ENCODE results near the gene ACYP2.
"Not testable (repeated sequence)": the region's sequence is repeated elsewhere in the genome, so short reads cannot be mapped to it uniquely, and the experiment has no call there.

Gene ACYP2

GRCh38 chr2:54115284-54116137 is at the start of gene ACYP2:
ACYP2 (plus strand) TSS chr2:54115615.
- peak; percentile 85 for DNase-seq

GRCh38 chr2:54065891-54066290 is 49.5 kb upstream of the ACYP2 start:
- DNase-seq = no peak

GRCh38 chr2:54067851-54068375 is 47.5 kb upstream of the ACYP2 start:
- DNase-seq = no peak

- DNase-seq = not testable (repeated sequence)
Measured at GRCh38 chr2:54072483-54072882, 42.9 kb upstream of the ACYP2 start.

GRCh38 chr2:54073796-54074195 is 41.6 kb upstream of the ACYP2 start:
- no peak for DNase-seq

GRCh38 chr2:54074606-54075341 is 40.6 kb upstream of the ACYP2 start:
- DNase-seq = no peak

- DNase-seq = no peak
Measured at GRCh38 chr2:54076586-54076985, 38.8 kb upstream of the ACYP2 start.

GRCh38 chr2:54077088-54077900 is 38.1 kb upstream of the ACYP2 start:
- DNase-seq = no peak

- DNase-seq = no peak
Measured at GRCh38 chr2:54079331-54079730, 36.1 kb upstream of the ACYP2 start.

- DNase-seq = no peak
Measured at GRCh38 chr2:54081574-54081973, 33.8 kb upstream of the ACYP2 start.

- no peak for DNase-seq
Measured at GRCh38 chr2:54083021-54083420, 32.4 kb upstream of the ACYP2 start.

GRCh38 chr2:54083445-54083844 is 32.0 kb upstream of the ACYP2 start:
- DNase-seq = no peak

GRCh38 chr2:54084600-54084999 is 30.8 kb upstream of the ACYP2 start:
- DNase-seq = no peak

GRCh38 chr2:54085069-54085468 is 30.3 kb upstream of the ACYP2 start:
- DNase-seq = no peak

- DNase-seq = no peak
Measured at GRCh38 chr2:54086157-54086556, 29.3 kb upstream of the ACYP2 start.

- DNase-seq = no peak
Measured at GRCh38 chr2:54088191-54088634, 27.2 kb upstream of the ACYP2 start.

- DNase-seq = no peak
Measured at GRCh38 chr2:54088719-54089118, 26.7 kb upstream of the ACYP2 start.

- no peak for DNase-seq
Measured at GRCh38 chr2:54090521-54091117, 24.8 kb upstream of the ACYP2 start.

- DNase-seq = no peak
Measured at GRCh38 chr2:54092940-54093339, 22.5 kb upstream of the ACYP2 start.

- DNase-seq = not testable (repeated sequence)
Measured at GRCh38 chr2:54095406-54095805, 20.0 kb upstream of the ACYP2 start.

GRCh38 chr2:54096141-54096540 is 19.3 kb upstream of the ACYP2 start:
- DNase-seq = not testable (repeated sequence)

GRCh38 chr2:54097124-54097523 is 18.3 kb upstream of the ACYP2 start:
- no peak for DNase-seq

- no peak for DNase-seq
Measured at GRCh38 chr2:54099370-54099769, 16.0 kb upstream of the ACYP2 start.

All from activated T-cell treated with anti-CD3 and anti-CD28 coated beads for 4 hours (primary cell).